ENCODE measurements around the gene TENM3.

Gene TENM3

DNA sequence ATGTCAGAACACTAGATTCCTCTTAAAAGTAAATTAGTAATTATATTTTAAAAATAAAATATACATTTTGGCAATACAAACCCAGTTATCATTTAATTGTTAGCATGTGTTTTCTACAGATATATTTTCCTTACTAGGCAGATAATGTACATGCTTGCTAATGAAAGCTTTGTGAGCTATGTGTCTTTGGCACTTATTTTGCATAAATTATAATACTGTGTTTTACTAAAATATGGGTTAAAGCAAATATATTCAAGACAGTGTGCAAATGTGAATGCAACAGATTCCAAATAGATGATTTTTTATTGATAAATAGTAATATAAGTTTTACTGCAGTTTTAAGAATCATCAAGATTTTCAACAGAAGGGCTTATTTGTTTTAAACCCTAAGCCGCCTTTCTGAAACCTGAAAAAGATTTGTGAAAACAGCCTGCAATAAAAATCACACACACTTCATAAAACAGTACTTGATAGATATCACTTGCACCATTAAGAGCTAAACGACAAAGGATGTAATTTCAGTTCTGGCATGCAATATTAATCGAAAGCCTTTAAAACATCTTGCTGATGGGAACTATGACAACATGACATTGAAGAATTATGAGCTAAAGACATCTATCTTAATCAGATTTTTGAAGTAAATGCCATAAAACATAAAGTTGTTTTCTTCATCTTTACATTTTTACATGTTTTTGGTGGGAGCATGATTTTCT lies 340.7 kb downstream of the TENM3 start:
- H3K36me3 ChIP-seq (ENCODE audit: control insufficient read depth in 2 of 2, insufficient read depth in 1 of 2, low read length in 2 of 2), result no peaks in the 10 kb centered on the region
- no peak overlapping the region for H3K27ac ChIP-seq (ENCODE audit: extremely low read depth, low read depth, low read length)
- CTCF ChIA-PET, result interaction anchor here (0.6 kb wide), 1 partner anchor 1305 kb away, joined by 3 read pairs; no protein-coding TSS in a partner anchor
- TF ChIP-seq ZNF701 (tag by site-specific recombination; IDR thresholded peaks at IDR 0.05) (no peak), MEIS1 (CRISPR knock-in tag; IDR thresholded peaks at IDR 0.05; ENCODE audit: borderline replicate concordance) (no peak)
- TF ChIP-seq, protein P1, sequence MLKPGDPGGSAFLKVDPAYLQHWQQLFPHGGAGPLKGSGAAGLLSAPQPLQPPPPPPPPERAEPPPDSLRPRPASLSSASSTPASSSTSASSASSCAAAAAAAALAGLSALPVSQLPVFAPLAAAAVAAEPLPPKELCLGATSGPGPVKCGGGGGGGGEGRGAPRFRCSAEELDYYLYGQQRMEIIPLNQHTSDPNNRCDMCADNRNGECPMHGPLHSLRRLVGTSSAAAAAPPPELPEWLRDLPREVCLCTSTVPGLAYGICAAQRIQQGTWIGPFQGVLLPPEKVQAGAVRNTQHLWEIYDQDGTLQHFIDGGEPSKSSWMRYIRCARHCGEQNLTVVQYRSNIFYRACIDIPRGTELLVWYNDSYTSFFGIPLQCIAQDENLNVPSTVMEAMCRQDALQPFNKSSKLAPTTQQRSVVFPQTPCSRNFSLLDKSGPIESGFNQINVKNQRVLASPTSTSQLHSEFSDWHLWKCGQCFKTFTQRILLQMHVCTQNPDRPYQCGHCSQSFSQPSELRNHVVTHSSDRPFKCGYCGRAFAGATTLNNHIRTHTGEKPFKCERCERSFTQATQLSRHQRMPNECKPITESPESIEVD (tag by site-specific recombination; IDR thresholded peaks at IDR 0.05), result peak; percentile 82
- POLR2A ChIA-PET, result no interaction called here
- H3K4me1 ChIP-seq (ENCODE audit: control insufficient read depth, insufficient read depth, low read length), result peaks cover 2% of the 10 kb centered on the region; the same call in 1 of the 2 replicates
- no peak overlapping the region for H3K4me3 ChIP-seq (ENCODE audit: low read depth, low read length)
- H3K9me3 ChIP-seq (ENCODE audit: control insufficient read depth, insufficient read depth, low read depth, low read length), result no peaks in the 10 kb centered on the region

DNA sequence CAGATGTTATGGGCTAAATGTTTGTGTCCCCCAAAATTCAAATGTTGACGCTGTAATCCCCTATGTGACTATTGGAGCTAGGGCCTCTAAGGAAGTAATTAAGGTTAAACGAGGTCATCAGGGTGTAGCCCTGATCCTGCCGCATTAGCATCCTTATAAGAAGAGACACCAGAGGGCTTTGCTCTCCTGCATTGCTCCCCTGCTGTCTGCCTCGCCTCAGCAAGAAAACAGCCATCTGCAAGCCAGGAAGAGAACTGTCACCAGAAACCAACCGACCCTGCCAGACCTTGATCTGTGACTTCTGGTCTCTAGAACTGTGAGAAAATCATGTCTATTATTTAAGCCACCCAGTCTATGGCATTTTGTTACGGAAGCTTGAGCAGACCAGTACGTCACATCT lies 342.1 kb downstream of the TENM3 start:
- H3K4me3 ChIP-seq (ENCODE audit: low read depth, low read length), result no peak overlapping the region
- H3K9me3 ChIP-seq (ENCODE audit: control insufficient read depth, insufficient read depth, low read depth, low read length), result no peaks in the 10 kb centered on the region
- ChIA-PET CTCF (no interaction called here), POLR2A (no interaction called here)
- H3K4me1 ChIP-seq (ENCODE audit: control insufficient read depth, insufficient read depth, low read length), result peaks cover 2% of the 10 kb centered on the region; the same call in 1 of the 2 replicates
- H3K36me3 ChIP-seq (ENCODE audit: control insufficient read depth in 2 of 2, insufficient read depth in 1 of 2, low read length in 2 of 2), result no peaks in the 10 kb centered on the region
- no peak overlapping the region for H3K27ac ChIP-seq (ENCODE audit: extremely low read depth, low read depth, low read length)
- no peak for TF ChIP-seq ZNF354C (tag by site-specific recombination; IDR thresholded peaks at IDR 0.05; ENCODE audit: borderline replicate concordance, low read depth)
- peak; percentile 39 for TF ChIP-seq GLIS1 (tag by site-specific recombination; IDR thresholded peaks at IDR 0.05)
- TF ChIP-seq, protein P2, sequence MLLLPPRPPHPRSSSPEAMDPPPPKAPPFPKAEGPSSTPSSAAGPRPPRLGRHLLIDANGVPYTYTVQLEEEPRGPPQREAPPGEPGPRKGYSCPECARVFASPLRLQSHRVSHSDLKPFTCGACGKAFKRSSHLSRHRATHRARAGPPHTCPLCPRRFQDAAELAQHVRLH (tag by site-specific recombination; IDR thresholded peaks at IDR 0.05), result no peak
- TF ChIP-seq ZNF174 (tag by site-specific recombination; IDR thresholded peaks at IDR 0.05), result no peak
- TF ChIP-seq, protein P3, sequence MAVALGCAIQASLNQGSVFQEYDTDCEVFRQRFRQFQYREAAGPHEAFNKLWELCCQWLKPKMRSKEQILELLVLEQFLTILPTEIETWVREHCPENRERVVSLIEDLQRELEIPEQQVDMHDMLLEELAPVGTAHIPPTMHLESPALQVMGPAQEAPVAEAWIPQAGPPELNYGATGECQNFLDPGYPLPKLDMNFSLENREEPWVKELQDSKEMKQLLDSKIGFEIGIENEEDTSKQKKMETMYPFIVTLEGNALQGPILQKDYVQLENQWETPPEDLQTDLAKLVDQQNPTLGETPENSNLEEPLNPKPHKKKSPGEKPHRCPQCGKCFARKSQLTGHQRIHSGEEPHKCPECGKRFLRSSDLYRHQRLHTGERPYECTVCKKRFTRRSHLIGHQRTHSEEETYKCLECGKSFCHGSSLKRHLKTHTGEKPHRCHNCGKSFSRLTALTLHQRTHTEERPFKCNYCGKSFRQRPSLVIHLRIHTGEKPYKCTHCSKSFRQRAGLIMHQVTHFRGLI (tag by site-specific recombination; IDR thresholded peaks at IDR 0.05), result no peak

DNA sequence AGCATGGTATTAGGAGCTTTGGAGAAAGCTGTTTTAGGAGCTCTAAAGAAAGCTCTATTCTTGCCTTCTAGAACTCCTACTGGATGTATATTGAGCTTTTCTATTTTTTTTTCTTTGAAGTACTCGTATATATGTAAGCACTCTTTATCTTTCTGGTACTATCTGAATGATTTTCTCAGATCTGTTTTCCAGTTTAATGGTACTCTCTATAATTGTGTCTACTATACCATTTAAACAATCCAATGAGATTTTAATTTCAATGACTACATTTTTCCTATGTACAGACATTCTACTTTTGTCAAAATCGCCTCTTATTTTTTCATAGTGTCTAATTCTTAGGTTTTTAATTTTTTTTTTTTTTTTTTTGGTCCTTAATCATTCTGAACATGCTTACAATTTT lies 345.9 kb downstream of the TENM3 start:
- POLR2A ChIA-PET, result no interaction called here
- CTCF ChIA-PET, result interaction anchor here (0.6 kb wide), 1 partner anchor 776 kb away, joined by 3 read pairs; no protein-coding TSS in a partner anchor
- no peaks in the 10 kb centered on the region for H3K4me1 ChIP-seq (ENCODE audit: control insufficient read depth, insufficient read depth, low read length)
- TF ChIP-seq ZNF544 (tag by site-specific recombination; IDR thresholded peaks at IDR 0.05) (no peak), SETDB1 (IDR thresholded peaks at IDR 0.05; ENCODE audit: insufficient read length, low read length) (peak; percentile 58)
- no peak overlapping the region for H3K27ac ChIP-seq (ENCODE audit: extremely low read depth, low read depth, low read length)
- no peaks in the 10 kb centered on the region for H3K9me3 ChIP-seq (ENCODE audit: control insufficient read depth, insufficient read depth, low read depth, low read length)
- H3K4me3 ChIP-seq (ENCODE audit: low read depth, low read length), result no peak overlapping the region
- no peaks in the 10 kb centered on the region for H3K36me3 ChIP-seq (ENCODE audit: control insufficient read depth in 2 of 2, insufficient read depth in 1 of 2, low read length in 2 of 2)

DNA sequence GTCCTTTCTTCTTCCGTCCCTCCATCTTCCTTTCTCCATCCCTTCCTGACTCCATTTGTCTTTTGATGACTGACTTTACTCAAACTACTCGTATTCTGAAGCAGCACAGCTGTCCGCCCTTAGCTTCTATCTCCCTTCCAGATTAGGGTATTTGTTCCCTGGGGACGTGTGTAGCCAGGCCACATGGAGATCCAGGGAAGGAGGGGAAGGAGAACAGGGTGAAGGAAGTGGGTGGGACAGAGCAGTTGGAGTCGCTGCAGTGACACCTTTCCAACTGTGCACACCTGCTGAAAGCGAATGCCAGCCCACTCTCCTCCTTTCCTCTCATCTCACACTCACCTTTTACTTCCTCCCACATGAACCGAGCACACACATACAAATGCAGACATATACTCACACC lies 350.2 kb downstream of the TENM3 start:
- Histone ChIP-seq H3K36me3 (ENCODE audit: control insufficient read depth in 2 of 2, insufficient read depth in 1 of 2, low read length in 2 of 2) (no peaks in the 10 kb centered on the region), H3K4me3 (ENCODE audit: low read depth, low read length) (no peak overlapping the region), H3K9me3 (ENCODE audit: control insufficient read depth, insufficient read depth, low read depth, low read length) (no peaks in the 10 kb centered on the region), H3K27ac (ENCODE audit: extremely low read depth, low read depth, low read length) (no peak overlapping the region), H3K4me1 (ENCODE audit: control insufficient read depth, insufficient read depth, low read length) (no peaks in the 10 kb centered on the region)
- CTCF ChIA-PET, result no interaction called here
- TF ChIP-seq SCRT2 (tag by site-specific recombination; IDR thresholded peaks at IDR 0.05), result no peak
- TF ChIP-seq KLF8 (tag by site-specific recombination; IDR thresholded peaks at IDR 0.05), result no peak
- TF ChIP-seq ZNF157 (tag by site-specific recombination; IDR thresholded peaks at IDR 0.05), result no peak
- no peak for TF ChIP-seq ZFP3 (tag by site-specific recombination; IDR thresholded peaks at IDR 0.05; ENCODE audit: low read depth)
- no peak for TF ChIP-seq ZNF529 (tag by site-specific recombination; IDR thresholded peaks at IDR 0.05; ENCODE audit: insufficient replicate concordance)
- TF ChIP-seq ZNF404 (tag by site-specific recombination; IDR thresholded peaks at IDR 0.05), result no peak
- TF ChIP-seq ZFP37 (tag by site-specific recombination; IDR thresholded peaks at IDR 0.05), result no peak
- no peak for TF ChIP-seq ZNF768 (tag by site-specific recombination; IDR thresholded peaks at IDR 0.05)
- no peak for TF ChIP-seq ZNF521 (tag by site-specific recombination; IDR thresholded peaks at IDR 0.05)
- TF ChIP-seq GLI4 (tag by site-specific recombination; IDR thresholded peaks at IDR 0.05), result no peak
- TF ChIP-seq, protein P4, sequence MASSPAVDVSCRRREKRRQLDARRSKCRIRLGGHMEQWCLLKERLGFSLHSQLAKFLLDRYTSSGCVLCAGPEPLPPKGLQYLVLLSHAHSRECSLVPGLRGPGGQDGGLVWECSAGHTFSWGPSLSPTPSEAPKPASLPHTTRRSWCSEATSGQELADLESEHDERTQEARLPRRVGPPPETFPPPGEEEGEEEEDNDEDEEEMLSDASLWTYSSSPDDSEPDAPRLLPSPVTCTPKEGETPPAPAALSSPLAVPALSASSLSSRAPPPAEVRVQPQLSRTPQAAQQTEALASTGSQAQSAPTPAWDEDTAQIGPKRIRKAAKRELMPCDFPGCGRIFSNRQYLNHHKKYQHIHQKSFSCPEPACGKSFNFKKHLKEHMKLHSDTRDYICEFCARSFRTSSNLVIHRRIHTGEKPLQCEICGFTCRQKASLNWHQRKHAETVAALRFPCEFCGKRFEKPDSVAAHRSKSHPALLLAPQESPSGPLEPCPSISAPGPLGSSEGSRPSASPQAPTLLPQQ (tag by site-specific recombination; IDR thresholded peaks at IDR 0.05), result no peak
- no peak for TF ChIP-seq ZNF48 (tag by site-specific recombination; IDR thresholded peaks at IDR 0.05)
- POLR2A ChIA-PET, result no interaction called here
